NCI-H69 (cell line): ENCODE measurements around the gene RBM3.
A peak's percentile ranks its signal among the peaks of the same experiment; 100 is the strongest.

ENCODE experiments used
- DNase-seq: peaks from one replicate; lab custom pipeline; 2025; lab: John Stamatoyannopoulos, UW

The RBM3 gene

GRCh38 chrX:48578661-48579128 lies 4.4 kb downstream of the RBM3 start:
- DNase-seq: peak; percentile 16

GRCh38 chrX:48579259-48579658 lies 5.0 kb downstream of the RBM3 start:
- DNase-seq: no peak

- no peak for DNase-seq
Measured at GRCh38 chrX:48580662-48581061, 6.4 kb downstream of the RBM3 start.

GRCh38 chrX:48584698-48585097 lies 10.4 kb downstream of the RBM3 start:
- DNase-seq: no peak

- peak; percentile 72 for DNase-seq
Measured at GRCh38 chrX:48589482-48590162, 15.3 kb downstream of the RBM3 start.

- no peak for DNase-seq
Measured at GRCh38 chrX:48590203-48591103, 16.2 kb downstream of the RBM3 start.

- DNase-seq: no peak
Measured at GRCh38 chrX:48591255-48591791, 17.0 kb downstream of the RBM3 start.

- no peak for DNase-seq
Measured at GRCh38 chrX:48592971-48593370, 18.7 kb downstream of the RBM3 start.

GRCh38 chrX:48595929-48596328 lies 21.6 kb downstream of the RBM3 start:
- DNase-seq: no peak

GRCh38 chrX:48597353-48598264 lies 23.3 kb downstream of the RBM3 start, which contains the start of gene WDR13:
Gene WDR13 (plus strand): TSS chrX:48597492. CDS start chrX:48597997, 505 bp downstream.
- DNase-seq: peak; percentile 94

GRCh38 chrX:48598614-48599013 lies 24.3 kb downstream of the RBM3 start:
- DNase-seq: no peak

- no peak for DNase-seq
Measured at GRCh38 chrX:48599341-48599740, 25.1 kb downstream of the RBM3 start.

- no peak for DNase-seq
Measured at GRCh38 chrX:48600226-48600625, 25.9 kb downstream of the RBM3 start.

GRCh38 chrX:48601741-48602394 lies 27.6 kb downstream of the RBM3 start:
- DNase-seq: no peak

- no peak for DNase-seq
Measured at GRCh38 chrX:48604701-48605100, 30.4 kb downstream of the RBM3 start.

- DNase-seq: no peak
Measured at GRCh38 chrX:48606091-48606490, 31.8 kb downstream of the RBM3 start.

- DNase-seq: no peak
Measured at GRCh38 chrX:48611703-48612102, 37.4 kb downstream of the RBM3 start.

GRCh38 chrX:48613502-48614160 lies 39.3 kb downstream of the RBM3 start:
- DNase-seq: no peak

- no peak for DNase-seq
Measured at GRCh38 chrX:48616576-48616975, 42.3 kb downstream of the RBM3 start.

GRCh38 chrX:48617542-48618340 lies 43.5 kb downstream of the RBM3 start:
- peak; percentile 83 for DNase-seq
